NCI-H2196 treated with DMSO at 0.1 percent for 48 hours (cell line): ENCODE measurements around the gene IFIT5.
"Not testable (repeated sequence)": the region's sequence is repeated elsewhere in the genome, so short reads cannot be mapped to it uniquely, and the experiment has no call there.

ENCODE experiments used
- DNase-seq: peaks from one replicate; lab custom pipeline; 2025; ENCODE audit not compliant: unreplicated experiment; lab: John Stamatoyannopoulos, UW

IFIT5 gene

DNA sequence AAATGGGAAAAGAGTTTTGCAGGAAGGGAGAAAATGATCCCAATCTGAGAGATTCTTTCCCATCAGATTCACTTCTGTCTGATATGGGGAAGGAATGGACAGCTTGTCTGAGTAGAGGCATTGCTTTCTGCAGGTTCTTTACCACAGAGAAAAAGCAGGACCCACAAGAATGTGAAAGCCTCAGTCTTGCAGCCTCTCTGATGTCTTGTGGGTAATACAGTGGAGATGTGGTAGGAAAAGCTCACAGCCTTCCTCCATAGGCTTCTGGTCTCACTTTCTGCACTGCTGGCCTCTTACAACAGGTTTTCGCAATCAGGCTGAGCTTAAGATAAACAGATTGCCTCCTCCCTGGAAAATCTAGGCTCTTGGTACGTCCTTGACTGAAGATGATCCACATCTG lies 21.4 kb upstream of the IFIT5 start:
- no peak for DNase-seq

DNA sequence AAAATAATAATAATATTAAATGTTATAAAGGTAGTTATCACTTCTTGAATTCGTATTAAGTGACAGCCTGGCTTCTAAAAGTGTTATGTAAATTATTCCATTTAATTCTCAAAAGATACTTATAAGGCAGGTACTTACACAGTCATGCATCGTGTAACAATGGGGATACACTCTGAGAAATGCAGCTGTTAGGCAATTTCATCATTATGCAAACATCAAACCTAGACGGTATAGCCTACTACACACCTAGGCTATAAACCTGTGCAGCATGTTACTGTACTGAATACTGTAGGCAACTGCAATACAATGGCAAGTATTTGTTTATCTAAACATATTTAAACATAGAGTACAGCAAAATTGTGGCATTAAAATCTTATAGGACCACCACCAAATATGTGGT lies 20.5 kb upstream of the IFIT5 start:
- DNase-seq = no peak

DNA sequence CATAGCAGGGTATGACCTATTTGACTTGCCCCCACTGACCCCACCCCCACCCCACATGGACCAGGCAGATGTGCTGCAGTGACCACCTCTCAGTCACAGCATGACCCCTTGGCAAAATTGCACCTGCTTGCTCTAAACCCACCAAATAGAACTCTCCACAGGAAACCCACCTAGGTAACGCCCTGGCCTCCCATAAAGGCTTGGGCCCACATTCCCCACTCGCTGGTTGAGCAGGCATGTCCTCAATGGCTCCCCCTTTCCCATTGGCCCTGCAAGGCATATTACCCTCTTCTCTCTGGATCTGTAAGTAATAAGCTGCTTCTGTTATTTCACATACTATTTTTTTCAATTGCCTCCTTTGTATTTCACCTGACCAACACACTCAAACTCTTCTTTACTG lies 19.2 kb upstream of the IFIT5 start:
- DNase-seq = no peak

DNA sequence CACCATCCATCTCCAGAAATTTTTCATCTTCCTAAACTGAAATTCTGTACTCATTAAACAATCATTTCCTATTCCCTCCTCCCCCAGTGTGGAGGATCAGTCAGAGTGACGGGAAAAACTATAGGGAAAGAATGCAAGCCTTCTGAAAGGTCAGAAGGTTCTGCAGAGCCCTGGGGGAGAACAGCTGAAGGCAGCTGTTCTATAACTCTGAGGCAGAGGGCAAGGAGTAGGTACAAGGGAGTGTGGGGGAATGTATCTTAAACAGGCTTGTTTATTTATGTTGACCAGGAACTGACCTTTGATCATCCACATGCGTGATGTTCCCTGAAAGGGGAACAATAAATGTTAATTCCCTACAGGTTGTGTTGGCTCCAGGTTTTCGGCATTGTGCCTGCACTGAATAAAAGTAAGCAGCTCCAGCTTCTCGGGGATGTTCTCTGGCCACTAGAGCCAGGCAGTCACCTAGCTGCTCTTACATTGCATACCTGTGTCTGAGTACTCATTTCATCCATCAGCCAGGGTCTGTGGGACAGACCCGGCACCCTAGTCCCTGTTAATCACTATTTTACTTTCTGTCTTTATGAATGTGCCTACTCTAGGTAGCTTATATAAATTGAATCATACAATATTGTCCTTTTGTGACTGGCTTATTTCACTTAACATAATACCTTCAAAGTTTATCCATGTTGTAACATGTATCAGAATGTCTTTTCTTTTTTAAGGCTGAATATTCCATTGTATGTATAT lies 16.2 kb upstream of the IFIT5 start:
- no peak for DNase-seq

DNA sequence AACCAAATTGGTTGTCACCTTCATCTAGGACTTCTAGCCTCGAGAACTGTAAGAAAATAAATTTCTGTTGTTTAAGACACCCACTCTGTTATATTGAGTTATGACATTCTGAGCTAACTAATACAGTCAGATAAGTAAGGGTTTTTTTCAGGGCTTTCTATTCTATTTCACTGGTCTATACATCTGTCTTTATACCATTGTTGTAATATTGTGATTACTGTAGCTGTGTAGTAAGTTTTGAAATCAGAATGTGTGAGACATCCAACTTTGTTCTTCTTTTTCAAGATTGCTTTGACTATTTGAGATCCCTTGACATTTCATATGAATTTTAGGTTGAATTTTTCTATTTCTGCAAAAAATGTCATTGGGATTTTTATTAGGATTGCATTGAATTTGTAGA lies 14.4 kb upstream of the IFIT5 start:
- DNase-seq = no peak

DNA sequence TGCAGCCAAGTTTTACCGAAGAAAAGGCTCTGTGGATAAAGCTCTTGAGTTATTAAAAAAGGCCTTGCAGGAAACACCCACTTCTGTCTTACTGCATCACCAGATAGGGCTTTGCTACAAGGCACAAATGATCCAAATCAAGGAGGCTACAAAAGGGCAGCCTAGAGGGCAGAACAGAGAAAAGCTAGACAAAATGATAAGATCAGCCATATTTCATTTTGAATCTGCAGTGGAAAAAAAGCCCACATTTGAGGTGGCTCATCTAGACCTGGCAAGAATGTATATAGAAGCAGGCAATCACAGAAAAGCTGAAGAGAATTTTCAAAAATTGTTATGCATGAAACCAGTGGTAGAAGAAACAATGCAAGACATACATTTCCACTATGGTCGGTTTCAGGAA lies 11.3 kb upstream of the IFIT5 start:
- no peak for DNase-seq

DNA sequence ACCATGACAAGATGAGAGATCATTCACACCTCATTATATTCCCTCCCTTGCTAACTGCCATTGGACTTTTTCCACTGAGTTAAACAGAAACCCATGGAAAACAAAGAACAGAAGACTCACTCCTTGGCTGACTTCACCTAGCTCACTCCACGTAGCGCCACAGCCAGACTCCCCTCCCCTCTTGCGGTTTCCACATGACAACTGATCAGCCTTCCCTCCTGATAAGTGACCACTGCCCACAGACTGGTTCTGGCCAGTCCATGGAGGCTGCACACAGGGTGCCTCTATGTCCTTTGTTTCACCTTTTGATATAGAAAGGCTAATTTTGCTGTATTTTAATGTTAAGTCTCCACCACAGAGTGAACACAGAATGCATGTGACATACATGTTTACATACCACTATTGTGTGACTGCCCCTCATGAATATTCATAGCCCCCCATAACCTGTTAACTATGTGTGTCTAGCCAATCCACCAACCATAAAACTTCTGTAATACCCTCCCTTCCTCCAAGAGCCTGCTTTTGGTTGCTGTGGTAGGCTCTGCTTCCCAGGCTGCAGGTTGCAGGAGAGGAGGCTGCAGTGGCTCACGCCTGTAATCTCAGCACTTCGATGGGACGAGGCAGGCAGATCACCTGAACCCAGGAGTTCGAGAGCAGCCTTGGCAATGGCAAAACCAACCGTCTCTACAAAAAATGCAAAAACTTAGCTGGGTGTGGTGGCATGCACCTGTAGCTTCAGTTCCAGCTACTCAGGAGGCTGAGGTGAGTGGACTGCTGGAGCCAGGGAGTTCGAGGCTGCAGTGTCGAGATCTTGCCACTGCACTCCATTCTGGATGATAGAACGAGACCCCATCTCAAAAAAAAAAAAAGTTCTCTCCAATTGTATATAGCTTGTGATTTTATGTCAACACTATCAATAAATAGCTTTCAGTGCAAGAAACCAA lies 10.0 kb upstream of the IFIT5 start:
- no peak for DNase-seq

DNA sequence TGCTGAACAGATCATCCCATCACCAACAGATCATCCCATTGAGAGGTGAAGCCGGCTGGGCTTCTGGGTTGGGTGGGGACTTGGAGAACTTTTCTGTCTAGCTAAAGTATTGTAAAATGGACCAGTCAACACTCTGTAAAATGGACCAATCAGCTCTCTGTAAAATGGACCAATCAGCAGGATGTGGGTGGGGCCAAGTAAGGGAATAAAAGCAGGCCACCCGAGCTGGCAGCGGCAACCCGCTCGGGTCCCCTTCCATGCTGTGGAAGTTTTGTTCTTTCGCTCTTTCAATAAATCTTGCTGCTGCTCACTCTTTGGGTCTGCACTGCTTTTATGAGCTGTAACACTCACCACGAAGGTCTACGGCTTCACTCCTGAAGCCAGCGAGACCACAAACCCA lies 8.2 kb upstream of the IFIT5 start:
- not testable (repeated sequence) for DNase-seq

DNA sequence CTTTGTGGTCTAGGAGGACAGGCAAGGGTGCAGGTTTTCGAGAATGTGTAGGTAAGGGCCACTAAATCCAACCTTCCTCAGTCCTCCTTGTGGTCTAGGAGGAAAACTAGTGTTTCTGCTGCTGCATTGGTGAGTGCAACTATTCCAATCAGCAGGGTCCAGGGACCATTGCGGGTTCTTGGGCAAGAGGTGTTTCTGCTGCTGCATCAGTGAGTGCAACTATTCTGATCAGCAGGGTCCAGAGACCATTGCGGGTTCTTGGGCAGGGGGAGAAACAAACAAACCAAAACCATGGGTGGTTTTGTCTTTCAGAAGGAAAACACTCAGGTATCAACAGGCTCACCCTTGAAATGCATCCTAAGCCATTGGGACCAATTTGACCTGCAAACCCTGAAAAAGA lies 6.6 kb upstream of the IFIT5 start:
- DNase-seq = not testable (repeated sequence)

DNA sequence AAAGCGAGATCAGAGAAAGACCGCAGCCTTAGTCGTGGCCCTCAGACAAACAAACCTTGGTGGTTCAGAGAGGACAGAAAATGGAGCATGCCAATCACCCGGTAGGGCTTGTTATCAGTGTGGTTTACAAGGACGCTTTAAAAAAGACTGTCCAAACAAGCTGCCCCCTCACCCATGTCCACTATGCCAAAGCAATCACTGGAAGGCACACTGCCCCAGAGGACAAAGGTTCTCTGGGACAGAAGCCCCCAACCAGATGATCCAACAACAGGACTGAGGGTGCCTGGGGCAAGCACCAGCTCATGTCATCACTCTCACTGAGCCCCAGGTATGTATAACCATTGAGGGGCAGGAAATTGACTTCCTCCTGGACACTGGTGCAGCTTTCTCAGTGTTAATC lies 5.1 kb upstream of the IFIT5 start:
- not testable (repeated sequence) for DNase-seq

DNA sequence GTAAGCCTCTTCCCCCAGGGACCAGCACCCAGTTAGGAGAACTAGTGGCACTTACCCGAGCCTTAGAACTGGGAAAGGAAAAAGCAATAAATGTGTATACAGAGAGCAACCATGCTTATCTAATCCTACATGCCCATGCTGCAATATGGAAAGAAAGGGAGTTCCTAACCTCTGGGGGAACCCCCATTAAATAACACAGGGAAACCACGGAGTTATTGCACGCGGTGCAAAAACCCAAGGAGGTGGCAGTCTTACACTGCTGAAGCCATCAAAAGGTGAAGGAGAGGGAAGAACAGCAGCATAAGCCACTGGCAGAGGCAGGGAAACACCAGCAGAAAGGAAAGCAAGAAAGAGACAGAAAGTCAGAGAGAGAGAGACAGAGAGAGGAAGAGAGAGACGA lies 3.8 kb upstream of the IFIT5 start:
- DNase-seq = not testable (repeated sequence)

DNA sequence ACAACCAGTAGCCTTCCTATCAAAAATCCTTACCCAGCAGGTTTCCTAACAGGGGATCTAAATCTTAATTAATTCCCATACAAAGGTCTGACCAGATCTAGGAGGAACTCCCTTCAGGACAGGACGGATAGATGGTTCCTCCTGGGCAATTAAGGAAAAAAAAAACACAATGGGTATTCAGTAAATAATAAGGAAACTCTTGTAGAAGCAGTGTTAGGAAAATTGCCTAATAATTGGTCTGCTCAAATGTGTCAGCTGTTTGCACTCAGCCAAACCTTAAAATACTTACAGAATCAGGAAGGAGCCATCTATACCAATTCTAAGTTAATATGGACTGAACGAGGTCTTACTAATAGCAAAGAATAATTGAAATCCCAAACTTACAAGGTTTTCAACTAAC lies 3.2 kb upstream of the IFIT5 start:
- not testable (repeated sequence) for DNase-seq

DNA sequence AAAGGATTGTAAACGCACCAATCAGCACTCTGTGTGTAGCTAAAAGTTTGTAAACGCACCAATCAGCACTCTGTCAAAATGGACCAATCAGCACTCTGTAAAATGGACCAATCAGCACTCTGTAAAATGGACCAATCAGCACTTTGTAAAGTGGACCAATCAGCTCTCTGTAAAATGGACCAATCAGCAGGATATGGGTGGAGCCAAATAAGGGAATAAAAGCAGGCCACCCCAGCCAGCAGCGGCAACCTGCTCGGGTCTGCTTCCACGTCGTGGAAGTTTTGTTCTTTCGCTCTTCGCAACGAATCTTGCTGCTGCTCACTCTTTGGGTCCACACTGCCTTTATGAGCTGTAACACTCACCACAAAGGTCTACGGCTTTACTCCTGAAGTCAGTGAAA lies 2.1 kb upstream of the IFIT5 start:
- DNase-seq = not testable (repeated sequence)

DNA sequence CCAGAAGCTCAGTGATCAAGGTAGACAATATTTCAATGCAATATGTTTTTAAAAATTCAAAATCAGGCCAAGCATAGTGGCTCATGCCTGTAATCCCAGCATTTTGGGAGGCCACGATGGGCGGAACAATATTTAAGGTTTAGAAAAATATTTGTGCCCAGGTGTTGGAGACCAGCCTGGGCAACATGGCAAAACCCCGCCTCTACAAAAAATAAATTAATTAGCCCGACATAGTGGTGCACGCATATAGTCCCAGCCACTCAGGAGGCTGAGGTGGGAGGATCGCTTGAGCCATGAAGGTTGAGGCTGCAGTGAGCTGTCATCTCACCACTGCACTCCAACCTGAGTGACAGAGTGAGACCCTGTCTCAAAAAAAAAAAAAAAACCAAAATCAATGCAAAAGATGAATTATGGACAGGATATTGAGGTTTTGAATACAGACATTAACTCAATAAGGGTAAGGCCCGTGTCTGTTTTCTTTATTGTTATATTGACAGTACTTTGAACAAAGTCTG lies 913 bp upstream of the IFIT5 start:
- DNase-seq = no peak

DNA sequence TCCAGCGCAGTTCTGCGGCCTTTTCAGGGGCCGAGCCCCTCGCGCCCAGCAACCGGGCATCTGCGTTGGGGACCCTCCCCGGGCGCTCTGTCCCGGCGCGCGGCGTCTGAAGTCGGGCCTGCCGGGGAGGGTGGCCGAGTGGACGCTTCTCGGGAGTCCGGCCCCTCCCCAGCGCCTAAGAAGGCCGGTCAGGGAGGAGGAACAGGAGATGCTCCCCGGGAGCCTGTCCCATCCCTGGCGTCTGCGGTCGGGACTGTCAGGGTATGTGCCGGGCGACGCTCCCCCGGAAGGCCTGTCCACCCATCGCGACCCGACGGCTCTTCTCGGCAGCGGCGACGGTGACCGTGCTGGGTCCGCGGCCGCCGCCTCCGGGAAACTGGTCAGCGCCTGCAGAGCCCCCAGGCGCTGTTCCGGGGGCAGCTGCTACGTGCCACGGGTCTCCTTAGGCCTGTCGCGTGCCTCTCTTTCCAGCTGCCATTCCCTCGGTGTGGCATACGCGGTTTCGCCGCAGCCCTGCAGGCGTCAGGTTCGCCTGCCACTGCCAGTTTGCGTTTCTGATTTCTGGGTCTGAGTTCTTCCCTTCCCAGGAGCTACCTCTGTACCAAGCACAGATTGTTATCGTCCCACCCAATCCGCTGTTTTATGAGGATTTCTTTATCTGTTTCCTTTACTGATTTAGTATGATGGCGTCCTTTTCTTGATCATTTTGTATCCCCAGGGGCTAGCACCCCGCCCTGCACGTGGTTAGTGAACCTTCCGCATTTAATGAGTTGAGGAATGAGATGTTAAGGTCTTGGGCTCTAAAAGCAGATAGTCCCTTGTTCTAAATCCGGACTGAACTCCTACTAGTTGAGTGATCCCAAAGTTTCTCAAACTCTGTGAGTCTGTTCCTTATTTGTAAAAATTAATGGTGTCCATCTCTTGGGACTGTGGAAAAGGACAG lies 782 bp downstream of the IFIT5 start:
- no peak for DNase-seq

DNA sequence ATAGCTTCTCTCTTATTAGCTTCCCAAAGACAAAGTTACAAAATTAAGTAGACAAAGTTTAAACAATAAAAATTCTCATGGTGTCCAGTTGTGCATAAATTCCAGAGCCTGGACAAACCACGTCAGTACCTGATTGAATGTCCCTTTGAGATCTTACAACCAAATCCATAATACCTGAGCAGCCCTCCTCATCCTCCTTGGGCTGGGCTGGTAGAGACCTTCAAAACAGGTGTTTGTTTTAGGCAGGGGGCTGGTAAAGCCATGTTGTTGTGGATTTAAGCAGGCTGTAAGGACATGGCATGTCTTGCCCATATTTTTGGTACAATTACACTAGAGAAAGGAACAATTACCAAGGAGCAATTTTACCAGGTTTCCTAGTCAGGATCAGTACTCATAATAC lies 2.1 kb downstream of the IFIT5 start:
- no peak for DNase-seq

DNA sequence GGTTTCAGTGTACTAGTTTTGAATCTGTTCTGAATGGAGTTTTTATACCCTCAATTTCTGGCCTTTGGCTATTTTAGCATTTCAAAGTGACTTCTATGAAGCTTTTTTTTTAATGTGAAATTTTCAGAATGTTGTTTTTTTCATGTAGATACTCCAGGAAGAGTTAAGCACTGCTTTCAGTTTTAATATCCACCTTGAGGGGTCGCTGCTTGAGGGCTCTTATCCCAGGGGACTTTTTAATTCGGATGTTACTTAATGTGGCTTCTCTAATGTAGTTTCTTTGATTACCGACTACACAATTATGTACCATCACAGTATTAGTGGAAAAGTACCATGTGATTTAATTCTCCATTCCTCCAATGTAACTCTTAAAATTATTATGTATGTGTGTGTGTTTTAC lies 5.2 kb downstream of the IFIT5 start:
- DNase-seq = no peak

DNA sequence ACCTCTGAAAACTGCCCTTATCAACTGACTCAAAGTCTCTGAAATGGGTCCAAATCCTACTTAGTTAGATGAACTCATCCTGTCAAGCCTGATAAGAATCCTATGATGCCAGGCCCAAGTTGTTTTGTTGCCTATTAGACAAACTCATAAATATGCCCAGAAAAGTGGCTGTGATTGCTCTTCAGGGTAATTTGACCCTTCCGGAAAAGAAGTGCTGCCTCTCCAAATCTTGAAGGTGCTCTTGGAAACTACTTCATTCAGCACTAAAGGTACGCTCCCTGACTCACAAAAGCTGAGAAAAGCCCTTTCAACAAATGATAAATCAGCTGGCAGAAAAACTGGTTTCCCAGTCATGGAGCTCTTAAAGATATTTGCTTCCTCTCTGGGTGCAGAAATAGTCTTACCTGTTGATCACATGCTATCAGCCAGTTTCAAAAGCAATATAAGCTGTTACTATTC lies 6.7 kb downstream of the IFIT5 start:
- DNase-seq = no peak

DNA sequence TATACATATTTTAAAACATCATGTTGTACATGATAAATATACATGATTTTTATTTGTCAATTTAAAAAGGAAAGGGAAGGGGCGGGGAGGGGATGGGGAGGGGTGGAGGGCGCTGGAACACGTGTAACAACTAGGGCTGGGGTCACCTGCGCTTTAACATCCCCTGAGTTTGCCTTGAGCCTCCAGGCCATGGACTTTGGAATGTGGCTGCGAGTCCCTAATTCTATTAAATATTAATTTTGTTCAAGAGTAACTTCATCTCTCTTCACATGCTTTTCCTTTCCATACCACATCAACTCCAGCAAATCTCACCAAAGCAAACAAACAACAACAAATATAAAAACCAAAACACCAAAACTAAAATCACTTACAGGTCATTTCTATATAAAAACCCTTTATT lies 10.6 kb downstream of the IFIT5 start:
- no peak for DNase-seq

DNA sequence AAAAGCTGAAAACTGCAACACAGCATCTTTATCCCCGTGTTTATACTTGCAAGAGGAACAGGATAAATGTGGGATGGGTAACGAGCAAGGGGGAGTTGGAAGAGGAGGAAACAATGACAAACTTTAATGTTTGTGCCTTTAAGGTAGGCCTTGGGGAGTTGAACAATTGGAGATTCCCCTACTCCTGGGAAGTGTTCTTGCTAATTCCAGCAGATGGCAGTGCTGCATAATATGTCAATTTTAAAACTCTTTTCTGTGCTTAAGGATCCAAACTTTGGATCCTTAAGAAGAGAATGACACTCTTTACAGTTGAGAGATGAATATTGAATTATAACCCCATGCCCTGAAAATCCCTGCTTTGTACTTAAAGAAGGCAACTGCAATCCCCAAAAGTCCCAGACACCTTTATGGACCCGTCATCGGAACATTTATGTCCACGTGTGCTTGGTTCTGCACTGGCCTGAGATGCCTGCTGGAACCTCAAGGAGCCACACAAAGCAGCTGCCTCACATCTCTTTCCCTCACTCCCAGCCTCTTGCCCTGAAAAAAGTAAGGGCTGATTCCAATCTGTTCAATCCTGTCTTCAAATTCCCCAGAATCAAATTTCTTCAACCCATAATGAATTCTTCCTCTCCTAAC lies 12.0 kb downstream of the IFIT5 start:
- DNase-seq = no peak
